NCI-H524 treated with DMSO at 0.1 percent for 48 hours (cell line): Measurements from ENCODE around the gene TIMM44.
"Not testable (repeated sequence)": the region's sequence is repeated elsewhere in the genome, so short reads cannot be mapped to it uniquely, and the experiment has no call there.

Source experiments
- DNase-seq: peaks from one replicate; lab custom pipeline; 2025; lab: John Stamatoyannopoulos, UW

TIMM44 gene

DNA sequence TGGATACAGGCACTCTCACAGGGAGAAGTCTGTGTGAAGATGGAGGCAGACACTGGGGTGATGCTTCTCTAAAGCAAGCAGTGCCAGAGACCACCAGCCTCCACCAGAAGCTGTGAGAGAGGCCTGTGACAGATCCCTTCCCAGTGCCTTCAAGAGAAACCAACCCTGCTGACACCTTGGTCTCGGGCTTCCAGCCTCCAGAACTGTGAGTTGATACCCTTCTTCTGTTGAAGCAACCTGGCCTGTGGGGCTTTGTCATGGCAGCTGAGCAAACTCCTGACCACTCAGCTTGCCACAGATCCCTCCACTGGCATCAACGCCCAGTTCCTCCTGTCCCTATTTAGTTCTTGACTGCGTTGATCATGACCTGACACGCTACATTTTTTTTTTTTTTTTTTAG, 33.0 kb upstream of the TIMM44 start:
- no peak for DNase-seq

DNA sequence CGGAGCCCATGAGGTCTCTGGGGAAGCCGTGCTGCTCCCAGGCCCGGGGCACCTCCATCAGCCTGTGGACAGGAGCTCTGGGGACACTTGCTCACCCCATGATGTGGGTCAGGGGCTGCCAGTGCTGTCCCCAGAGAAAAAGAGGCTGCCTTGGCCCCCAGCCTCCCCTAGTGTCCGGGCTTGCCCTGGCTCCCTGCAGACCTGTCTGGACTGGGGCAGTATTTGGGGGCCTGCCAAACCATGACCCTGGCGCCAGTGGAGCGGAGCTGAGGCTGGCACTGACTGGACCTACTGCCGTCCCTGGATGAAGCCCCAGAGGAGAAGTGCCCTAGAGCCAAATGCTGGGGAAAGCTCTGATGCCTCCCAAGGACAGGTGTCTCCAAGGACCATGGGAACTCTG, 31.6 kb upstream of the TIMM44 start:
- no peak for DNase-seq

DNA sequence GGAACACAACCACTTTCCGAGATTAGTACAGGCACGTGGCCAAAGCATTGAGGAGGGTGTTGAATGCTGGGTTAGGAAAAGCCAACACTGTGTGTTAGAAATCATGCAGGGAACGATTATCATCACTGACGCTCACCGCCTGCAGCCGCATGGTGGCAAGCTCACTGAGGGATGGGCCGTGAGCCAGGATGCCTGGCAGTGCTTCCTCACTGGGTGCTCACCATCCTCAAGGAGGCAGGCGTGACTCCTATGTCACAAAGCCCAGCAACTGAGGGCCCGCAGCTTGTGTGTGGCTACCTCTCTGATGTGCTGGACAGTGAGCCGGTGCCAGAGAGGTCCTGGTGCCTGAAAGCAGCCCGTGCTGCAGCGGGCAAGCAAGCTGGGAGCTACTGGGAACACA, 30.4 kb upstream of the TIMM44 start:
- no peak for DNase-seq

DNA sequence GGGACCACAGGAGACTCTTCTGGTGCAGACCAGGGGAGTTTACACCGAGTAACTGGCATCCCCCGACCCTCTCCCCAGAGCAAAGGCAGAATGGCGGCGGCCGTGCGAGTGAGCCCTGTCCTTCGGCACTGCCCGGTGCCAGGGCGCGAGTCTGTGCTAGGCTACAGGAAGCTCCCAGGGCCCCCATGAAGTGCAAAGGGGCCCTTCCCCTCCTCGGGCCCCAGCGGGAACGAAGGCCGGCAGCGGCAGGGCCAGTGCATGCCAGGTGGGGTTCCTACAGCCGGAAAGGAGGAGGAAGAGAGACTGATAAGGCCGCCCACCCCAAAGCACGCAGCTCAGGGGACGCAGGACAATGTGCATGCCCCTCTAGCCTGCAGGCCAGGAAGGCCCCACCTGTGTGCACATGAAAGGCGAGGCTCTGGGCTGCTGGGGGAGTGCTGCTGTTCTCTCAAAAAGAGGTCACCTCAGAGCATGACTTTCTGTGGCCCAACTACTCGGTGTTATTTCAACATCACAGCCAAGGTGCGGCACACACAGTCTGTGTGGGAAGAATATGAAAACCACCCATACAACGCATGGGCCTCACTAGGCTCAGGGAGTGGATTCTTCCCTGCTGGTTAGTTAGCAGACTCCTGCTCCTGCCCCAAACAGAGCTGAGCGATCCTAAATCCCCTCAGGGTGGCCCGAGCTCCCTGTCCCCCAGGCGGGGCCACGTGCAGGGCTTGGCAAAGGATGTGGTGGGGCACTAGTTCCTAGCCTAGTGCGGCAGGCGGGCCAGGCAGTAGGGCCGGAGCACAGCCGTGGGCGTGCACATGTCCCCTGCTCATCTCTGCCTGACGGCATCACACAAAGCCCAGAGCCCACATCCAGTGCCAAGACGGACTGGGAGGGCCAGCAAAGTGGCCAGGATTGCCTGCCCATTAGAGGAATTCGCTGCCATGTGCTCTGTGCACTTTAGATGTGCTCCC, 28.4 kb upstream of the TIMM44 start:
- DNase-seq: no peak

DNA sequence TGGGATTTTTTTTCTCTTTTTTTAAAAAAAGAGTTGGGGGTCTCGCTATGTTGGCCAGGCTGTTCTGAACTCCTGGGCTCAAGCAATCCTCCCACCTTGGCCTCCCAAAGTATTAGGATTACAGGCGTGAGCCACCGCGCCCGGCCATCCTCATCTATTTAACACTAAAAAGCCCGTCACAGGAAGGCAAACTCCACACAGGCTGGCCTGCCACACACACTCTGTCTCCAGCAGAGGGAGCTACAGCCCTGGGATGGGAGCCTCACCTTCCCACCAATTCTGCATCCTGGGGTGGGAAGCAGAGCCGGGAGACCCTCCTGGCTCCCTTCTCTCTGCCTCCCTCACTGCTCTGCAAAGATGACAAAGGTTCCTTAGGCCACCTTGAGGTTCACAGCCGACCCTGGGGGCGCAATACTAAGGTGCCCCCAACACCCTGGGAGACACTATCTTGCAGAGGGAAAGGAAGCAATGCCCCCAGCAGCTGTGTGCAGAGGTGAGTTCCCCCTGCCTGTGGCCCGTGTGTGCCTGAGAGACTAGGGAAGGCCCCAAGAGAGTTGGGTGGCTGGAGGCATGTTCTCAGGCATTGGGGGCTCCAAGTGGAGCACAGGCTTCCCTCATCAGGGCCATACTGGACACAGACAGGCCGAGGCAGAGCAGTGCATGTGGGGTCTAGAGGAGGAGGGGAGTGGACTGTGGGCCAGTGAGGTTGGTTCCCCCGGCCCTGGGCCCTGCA, 27.4 kb upstream of the TIMM44 start:
- DNase-seq: no peak

DNA sequence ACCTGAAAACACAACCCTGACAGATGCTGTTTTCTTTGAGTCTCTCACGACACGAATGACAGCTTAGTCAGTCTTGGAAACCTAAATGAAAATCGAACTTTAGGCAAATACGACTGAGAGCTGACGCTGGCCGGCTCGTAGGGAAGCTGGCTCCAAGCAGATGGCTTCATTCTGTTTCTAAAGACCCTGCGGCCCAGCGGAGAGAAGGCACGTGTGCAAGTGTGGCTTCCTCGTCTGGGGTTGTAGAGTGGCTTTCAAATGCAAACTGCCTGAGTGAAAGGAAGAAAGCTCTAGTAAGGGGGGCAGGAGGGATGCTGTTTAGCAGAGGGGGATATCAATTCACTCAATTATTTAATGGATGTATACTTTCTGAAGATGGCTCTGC, 26.1 kb upstream of the TIMM44 start:
- no peak for DNase-seq

DNA sequence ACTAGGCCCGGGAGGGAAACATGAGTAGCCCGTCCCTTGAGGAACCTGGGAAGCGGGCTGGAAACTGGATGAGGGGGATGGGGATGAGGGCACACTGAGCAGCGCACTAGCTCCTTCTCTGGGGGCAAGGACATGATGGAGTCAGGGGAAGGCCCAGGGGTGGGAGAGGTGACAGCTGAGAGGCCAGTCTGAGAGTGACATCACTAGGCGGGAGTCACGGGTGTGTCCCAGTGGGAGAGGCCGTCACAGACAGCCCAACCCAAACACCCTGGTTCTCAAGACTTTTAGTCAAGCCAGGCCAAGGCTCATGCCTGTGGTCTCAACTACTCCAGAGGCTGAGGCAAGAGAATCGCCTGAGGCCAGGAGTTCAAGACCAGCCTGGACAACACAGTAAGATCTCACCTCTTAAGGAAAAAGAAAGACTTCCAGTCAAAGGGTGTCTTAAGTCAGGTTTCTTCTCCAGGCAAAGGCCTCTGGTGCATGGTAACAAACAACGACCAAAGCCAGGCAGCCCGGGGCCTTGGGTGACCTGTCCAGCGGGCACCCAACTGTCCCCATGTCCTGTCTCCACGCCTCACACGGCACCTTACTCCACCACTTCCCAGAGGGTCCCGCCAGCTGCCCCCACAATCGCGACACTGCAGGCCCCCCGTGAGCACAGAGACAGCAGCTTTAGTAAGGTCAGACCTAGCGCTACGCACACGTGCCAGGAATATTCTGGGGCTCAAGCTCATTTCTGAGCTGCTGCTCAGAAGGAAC, 25.5 kb upstream of the TIMM44 start:
- DNase-seq: no peak

DNA sequence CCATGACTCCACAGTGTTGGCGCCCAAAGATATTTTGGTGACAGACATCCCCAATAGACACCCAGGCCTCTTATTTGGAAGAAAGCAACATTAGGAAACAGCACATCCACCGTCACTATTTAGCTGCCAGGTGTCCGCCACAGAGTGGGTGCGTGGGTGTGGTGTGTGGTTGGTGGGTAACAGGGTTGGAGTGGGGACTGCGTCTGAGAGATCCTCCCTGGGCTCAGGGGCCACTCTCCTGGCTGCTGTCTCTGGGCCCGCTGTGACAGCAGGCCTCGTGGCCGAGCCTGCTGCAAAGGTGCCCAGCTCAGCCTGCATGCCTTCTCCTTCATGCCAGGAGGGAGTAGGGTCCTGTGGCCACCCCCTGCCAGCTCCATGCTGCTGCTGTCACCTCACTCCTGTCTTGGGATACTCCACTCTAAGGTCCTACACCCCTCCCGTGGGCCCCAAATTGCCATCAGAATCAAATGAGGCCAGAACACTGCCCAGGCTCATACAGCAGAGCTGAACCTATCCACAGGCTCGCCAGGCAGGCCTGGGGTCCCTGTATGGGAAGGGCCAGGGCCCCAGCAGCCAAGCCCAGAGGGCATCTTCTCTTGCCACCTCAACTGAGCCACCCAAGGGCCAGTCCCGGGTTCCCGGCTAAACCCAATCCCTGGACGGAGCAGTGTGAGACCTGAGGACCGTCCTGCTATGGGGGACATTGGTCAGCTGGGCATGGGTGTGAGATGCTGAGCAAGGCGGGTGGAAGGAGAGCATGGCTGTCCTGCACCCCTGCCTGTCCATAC, 24.7 kb upstream of the TIMM44 start:
- no peak for DNase-seq

DNA sequence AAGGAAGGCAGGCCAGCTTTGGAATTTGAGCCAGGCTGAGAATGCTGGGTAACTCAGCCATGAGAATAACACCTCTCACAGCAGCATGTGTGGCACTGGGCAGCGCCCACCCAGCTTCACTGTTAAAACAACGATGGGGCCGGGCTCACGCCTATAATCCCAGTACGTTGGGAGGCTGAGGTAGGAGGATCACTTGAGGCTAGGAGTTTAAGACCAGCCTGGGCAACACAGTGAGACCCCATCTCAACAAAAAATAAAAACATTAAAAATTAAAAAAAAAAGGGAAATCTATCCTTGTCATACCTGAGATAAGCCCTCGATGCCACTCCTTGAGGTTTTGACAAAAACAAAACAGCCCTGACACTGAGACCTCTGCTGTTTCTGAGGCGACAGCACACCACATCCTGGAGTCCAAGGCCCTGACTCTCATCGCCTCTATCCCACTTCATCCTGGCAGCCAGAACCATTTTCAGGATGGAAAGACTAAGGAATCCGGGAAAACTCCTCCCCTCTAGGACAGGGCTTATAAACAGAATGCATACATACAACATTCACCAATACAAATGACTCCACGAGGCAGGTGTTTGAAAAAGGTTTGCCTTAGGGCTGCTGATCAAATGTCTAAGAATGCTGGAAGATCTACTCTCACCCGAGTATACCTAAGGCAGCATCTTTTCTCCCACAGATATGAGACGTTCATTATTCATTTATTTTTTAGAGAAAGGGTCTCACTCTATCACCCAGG, 22.6 kb upstream of the TIMM44 start:
- DNase-seq: no peak

DNA sequence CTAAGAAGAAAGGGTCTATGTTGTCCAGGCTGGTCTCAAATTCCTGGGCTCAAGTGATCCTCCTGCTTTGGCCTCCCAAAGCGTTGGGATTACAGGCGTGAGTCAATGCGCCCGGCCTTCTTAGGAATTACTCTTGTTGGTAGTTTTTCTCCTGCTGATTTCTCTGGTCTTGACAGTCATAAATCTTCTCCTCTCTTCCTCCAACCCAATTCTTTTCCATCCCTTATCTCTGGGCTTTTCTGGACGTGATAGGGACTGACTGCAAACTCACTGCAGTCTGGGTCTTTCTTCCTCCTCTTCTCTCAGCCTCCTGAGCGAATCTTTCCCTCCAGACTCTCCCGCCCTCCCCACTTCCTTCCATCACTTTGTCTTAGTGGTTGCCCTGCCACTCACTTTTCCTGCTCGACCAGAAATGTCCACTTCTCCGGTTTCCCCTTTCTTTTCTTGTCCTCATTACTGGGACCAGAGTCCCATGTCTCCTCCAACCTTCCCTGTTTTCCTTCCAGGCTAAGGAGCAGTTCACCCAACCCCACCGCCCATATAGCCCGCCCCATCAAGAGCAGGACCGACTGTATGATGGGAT, 21.9 kb upstream of the TIMM44 start:
- no peak for DNase-seq

DNA sequence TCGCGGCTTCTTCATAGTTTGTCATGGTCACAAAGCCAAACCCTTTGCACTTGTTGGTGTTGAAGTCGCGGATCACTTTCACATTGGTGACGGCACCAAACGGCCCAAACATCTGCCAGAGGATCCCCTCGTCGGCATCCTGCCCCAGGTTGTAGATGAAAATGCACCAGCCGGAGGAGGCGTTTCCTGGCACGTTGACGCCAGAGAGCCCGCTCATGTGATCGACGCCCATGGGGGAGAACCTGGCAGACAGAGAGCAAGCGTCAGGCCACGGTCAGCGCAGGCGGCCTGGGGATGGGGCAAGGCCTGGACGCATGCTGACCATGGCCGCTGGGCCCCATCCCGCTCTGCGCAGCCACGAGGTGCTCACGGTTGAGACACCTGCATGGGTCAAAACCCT, 20.1 kb upstream of the TIMM44 start:
- DNase-seq: no peak

DNA sequence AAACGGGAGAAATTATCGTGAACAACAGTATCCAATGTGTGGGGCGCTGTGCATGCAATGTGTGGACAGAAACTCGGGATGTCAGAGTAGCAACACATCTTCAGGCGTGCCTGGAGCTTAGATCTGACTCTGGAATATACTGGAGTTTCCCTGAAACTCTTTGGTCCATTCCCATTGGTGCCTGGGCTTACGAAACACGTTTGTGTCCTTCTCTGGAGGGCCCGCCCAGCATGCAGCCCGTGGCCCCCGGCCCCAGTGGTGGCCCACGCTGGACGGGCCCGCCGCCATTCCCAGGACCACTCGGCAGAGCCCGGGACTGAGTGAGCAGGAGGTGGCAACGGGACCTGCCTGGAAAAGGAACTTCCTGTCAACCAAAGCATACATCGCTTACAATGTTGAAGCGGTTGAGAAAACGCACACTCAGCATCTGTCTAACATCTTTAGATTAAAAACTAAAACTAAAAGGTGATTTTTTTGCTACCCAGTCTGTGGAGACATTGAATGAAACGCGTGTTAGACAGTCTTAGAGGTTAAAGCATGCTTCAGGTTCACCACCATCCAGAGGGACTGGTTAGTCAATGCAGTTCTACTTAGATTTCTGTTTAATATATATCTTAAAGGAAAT, 19.3 kb upstream of the TIMM44 start:
- DNase-seq: no peak

DNA sequence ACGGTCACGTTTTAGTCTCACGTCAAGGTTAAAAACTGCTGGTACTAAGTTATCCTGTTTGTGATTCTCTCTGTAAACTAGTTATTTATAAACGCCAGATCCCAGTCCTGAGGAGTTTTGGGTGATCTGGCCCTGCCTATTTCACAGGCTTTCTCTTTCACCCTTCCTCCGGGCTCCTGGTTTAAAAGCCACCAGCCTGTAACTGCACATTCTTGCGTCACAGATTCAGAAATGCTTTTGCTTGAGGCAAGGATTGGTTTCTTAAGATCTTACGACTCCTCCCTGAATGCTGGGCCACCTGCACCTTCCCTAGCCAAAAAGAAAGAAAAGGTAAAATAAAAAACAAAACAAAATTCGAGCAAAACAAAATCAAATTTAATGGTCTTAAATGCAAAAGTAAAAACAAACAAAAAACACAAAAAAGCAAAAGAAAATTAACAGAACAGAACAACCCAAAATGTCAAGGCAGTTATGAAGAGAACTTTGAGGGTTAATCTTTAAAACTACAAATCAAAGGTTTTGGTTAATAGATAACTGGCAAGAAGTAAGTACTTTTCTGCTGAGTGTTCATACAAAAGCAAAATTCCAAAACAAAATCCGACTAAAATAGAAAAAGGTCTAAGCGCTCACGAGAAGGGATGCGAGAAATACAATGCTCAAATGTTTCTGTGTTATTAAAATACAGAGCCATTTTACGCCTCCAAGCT, 18.6 kb upstream of the TIMM44 start:
- DNase-seq: no peak

DNA sequence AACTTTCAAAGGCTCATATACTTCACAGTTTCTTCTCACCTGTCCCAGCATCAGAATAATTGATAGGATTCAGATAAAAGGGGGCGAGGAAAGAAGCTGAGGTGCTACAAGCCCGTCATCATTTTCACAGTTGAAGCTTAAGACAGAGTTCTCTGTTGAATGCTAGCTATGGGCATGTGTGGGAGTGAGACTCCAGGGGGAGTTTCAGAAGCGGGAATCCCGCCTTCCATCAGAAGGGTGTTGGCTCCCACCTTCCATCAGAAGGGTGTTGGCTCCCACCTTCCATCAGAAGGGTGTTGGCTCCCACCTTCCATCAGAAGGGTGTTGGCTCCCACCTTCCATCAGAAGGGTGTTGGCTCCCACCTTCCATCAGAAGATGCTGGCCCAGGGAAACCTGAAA, 17.6 kb upstream of the TIMM44 start:
- DNase-seq: not testable (repeated sequence)

DNA sequence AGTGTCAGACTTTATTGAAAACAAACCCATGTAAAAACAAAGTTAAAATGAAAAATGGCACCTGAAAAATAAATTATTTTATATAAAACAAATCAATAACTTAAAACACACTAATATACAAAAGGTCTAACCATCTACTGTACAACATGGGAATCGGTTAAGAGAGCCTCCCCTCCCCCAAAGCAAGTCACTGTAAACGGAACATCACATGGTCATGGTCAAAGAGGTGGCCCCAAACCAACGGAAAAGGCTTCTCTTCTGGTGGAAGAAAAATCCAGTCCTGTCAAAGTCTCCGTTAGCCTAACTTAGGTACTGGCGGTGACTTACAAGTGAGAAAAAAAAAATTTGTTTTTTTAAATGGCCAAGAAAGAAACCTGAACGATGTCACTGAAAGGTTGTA, 15.7 kb upstream of the TIMM44 start:
- no peak for DNase-seq

DNA sequence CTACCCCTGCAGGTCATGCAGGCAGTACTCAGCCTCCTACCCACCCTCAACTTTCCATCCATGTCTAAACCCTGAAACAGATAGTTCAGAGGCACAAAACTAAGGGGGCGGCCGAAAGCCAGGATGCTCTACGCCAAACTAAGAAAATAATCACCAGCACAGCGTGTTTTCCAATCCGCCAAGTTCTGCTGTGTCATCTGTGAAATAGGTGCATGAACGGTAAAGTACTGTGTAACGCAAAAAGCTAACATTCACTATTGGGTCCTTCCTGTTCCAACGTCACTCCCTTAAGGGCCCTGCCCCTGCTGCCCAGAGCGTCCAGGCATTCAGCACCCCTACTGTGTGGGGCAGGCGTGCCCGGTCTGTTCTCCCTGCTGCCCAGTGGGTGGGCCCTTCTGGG, 12.2 kb upstream of the TIMM44 start:
- no peak for DNase-seq

DNA sequence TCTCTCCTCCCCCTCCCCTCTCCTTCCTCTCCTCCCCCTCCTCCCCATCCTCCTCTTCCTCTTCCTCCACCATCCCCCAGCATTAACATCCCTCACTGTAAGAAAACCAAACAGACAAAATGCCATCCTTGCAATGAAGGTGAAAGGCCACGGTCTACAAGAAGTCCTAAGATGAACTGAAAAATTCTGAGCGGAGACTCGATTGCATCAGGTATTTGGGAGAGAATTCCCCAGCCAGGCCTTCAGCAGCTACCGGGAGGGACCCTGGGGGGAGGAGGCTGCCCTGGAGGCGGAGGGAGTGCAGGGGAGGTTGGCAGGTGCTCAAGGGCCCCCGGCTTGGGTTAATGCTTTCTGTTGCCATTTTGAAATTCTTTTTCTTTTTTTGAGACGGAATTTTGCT, 10.1 kb upstream of the TIMM44 start:
- DNase-seq: no peak

DNA sequence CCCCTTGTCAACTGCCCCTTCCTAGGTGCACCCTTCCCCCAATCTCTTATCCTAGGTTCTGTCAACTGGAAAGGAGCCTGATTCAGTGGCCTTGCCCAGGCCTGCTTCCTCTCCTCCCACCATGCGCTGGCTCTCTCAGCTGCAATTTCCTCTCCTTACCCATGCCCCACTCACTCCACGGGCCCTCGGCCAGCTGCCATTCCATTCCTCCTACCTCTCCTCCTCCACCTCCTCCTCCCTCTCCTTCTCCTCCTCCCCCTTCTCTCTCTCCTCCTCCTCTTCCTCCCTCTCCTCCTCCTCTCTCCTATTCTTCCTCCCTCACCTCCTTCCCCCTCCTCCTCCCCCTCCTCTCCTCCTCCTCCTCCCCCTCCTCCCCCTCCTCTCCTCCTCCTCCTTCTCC, 9.6 kb upstream of the TIMM44 start:
- no peak for DNase-seq

DNA sequence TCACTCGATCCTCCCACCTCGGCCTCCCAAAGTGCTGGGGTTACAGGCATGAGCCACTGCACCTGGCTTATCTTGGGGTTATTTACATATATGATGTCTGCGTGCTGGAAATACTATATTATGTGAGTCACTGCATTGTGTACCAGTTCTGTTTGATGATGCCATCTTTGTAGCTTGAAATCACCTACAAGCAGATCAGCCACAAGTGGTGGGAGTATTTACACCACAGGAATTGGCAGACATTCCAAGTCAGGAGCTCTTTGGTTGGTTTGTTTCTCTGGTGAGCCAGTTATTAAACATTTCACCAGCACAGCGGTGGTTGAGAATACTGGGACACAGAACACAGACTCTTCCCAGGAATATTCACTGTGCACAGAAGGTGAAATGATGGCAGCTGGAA, 4.5 kb upstream of the TIMM44 start:
- no peak for DNase-seq
